ENCODE results near the gene CEP112.
"Not testable (repeated sequence)": the region's sequence is repeated elsewhere in the genome, so short reads cannot be mapped to it uniquely, and the experiment has no call there.

CEP112 gene

DNA sequence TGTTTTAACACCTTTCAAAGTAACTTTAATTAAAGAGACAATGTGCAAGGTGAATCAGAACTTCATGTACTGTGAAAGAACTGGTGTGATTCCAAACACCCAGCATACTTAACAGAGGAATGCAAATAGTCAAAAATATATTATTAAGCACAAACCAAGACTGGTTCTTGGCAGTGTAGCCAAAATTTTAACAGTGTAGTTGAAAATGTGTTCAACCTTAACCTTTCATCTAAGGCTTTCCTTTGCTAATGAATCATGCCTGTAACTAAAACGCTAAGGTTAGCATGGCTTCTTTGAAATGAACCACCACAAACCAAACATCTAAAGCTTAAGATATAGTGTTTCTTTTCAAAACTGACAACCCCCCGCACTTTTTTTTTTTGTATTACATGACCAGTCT lies 484.2 kb downstream of the CEP112 start:
- DNase-seq, result no peak

DNA sequence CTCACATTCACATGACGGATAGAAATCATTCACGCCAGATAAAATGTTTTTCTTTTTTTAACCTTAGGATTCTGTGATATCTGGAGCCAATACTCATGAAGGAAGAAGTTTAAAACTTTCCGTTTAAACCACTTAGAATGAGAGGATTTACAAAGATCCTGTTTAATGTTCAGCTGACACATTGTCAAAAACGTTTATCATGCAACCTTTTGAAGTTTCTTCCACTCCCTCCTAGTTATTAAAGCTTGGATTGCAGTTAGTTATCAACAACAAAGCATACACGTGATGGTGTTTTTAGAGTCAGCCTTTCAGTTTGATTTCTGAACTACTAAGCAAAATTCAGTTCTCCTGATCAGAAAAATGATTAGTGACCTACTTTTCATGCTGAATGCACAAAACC lies 487.2 kb downstream of the CEP112 start:
- no peak for DNase-seq

DNA sequence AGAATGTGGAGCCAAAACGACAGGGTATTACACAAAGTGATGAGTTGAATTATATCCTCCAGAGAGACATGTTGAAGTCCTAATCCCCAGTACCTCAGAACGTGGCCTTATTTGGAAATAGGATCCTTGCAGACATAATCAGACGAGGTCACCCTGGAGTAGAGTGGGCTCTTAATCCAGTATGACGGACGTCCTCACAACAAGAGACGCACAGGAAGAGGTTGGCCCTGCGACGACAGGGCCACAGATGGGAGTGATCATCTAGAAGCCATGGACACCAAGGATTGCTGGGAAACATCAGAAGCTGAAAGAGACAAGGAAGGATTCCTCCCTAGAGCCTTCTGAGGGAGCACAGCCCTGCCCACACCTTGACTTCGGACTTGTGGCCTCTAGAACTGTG lies 488.0 kb downstream of the CEP112 start:
- DNase-seq, result no peak

DNA sequence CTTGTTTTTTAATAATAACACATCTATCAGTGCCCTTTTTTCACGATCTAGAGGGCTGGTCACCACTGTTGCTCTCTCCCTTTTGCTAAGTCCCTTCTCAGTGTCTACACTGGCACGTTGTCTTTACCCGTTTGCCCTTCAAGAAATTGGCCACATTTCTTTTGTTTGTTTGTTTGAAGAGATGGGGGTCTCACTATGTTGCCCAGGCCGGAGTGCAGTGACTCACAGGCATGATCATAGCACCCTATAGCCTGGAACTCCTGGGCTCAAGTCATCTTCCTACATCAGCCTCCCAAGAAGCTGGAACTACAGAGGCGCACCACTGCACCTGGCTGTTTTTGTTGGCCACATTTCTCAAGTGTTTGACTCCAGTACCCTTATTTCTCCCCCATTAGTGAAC lies 492.5 kb downstream of the CEP112 start:
- no peak for DNase-seq

DNA sequence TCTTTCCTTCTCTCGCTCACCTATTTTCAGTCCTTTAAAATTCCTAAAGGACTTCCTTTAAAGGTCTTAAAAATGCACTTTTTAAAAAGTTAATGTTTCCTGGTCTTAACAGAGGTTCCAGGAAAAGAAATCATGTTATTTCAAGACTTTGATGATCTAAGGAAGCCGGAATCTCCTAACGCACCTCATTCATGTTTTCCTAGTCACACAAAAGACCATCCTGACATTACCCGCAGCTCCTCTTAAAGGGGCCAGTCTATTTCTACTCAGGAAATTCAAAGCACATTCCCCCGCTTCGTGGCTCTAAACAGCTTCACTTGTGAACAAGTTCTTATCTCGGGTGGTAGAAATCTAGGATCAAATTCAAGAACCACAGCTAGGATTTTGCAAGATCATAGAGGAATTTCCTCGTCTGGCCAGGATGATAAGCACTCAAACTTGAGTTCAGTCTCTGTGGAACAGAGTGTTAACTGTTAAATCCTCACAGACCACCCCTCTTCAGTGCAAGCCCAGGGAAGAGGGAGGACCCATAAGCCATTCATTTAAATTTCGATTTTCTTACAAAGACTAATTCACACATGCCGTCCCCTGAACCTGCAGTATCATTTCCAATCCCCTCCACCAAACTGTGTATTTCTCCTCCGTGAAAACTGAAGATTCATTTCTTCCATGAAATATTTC lies 493.4 kb downstream of the CEP112 start:
- DNase-seq, result no peak

DNA sequence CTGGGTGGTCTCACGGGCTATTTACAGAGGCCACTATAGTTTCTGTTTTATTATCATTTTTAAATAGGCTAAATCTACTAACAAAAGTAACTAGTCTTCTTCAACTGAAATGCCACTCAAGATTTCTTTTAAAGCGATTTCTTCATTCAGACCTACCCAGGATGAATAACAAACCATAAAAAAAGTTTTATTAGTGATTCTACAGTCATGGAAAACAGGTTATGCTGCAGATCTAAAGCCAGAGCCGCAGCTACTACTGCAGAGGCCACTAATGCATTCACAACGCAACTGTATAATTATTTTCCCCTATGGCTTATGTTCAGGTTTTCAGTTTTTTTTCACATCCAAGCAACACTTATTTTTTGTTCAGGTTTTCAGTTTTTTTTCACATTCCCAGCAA lies 494.3 kb downstream of the CEP112 start:
- no peak for DNase-seq

DNA sequence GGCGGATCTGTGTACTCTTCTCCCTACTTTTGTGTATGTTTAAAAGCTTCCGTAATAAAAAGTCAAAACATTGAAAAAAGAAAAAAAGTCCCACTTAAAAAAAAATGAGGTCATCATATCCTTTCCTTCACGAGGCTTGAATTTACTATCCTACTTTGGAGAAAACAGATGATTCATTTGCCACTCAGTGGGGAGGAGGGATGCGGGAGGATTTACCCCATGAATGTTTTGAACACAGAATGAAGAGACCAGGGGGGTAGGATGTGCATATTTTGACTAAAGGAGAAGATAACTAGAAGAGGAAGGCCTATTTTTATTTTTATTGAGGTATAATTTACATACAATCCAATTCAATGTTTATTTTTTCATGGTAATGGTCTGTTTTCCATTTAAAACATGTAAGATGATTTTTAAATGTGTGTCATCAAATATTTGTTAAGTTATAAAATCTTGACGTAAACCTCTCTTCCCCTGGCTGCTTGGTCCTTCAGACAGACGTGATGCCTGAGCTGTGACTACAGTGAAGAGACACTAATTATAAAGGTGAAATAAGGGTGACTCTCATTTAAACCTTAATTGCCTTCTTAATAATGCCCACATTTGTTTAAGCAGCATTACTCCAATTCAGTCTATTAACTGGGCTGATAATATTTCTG lies 495.1 kb downstream of the CEP112 start:
- no peak for DNase-seq

DNA sequence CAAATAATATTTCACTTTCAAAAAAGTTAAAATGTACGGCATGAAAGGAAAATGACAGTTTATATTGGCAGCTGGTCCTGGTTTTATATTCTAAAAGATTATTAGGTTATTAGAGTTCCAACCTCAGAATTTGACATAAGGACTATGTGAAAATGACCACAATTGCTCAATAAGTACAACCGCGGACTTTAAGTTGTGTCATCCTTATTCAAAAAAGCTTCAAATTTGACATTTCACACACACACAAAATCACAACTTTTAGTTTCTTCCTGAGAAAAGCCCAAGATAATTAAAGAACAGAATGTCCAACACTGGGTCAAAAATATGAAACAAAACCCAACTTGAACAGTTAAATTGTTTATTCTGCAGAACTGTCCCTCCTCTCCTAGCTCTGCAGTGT lies 497.3 kb downstream of the CEP112 start:
- DNase-seq, result no peak

DNA sequence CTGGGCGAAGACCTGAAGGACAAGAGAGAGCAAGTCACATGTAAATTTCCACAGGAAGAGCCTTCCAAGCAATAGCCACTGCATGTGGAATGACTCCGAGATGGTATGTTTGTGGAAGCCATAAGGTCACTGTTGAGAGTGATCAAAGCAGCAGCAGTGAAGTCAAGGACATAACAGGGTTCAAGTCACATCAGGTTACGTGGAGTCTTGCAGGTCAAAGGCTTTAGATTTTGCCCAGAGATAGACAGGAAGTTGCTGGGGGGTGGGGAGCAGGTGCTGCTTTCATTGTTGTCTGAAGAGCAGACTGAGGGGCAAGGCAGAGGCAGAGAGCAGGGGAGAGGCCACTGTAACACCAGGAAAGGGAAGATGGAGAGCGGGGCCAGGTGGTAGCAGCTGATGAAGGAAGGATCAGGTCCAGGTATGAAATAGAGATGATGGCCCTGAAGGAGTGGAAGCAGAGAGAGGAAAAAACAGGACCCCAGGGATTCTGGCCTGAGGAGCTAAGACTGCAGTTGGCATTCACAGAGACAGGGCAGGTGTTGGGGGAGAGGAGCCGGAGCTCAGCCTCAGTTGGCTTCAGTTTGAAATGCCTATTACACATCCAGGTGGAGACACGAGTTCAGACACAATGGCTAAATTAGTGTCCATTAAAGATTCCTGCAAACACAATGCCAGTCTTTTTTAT lies 501.2 kb downstream of the CEP112 start:
- no peak for DNase-seq

DNA sequence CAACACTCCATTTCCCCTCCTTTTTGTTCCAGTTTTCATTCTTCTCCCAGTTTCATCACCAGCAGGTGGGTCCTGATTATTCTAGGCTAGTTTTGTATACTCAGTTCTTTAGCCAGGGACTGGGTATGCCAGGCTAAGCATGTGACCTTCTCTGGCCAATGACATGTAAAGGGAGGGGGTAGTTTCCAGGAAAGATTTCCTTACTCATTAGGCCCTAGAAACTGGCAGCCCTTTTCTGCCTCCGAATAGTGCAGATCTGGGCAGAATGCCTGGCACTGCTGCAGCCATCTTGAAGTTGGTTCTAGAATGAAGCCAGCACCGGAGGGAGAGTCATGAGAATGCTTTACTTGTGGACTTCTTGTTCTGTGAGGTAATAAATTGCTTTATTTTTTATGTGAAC lies 503.6 kb downstream of the CEP112 start:
- no peak for DNase-seq

DNA sequence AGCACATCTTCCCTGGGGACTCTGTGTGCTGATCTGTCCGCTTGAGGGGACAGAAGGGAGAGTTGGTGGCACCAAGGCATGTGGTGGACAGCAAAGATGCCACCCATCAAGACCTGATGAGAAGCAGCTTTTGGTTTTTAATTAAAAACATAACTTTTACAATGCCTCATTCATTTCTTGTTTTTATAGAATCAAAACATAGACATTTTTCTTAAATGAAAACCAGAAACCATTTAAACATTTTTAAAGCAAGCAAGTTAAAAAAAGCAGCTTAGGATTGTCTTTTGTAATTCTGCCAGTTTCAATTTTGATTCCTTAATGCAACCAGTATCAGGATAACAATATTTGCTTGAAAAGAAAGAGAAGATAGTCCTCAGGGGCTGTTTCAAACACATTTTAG lies 506.8 kb downstream of the CEP112 start:
- DNase-seq, result no peak

DNA sequence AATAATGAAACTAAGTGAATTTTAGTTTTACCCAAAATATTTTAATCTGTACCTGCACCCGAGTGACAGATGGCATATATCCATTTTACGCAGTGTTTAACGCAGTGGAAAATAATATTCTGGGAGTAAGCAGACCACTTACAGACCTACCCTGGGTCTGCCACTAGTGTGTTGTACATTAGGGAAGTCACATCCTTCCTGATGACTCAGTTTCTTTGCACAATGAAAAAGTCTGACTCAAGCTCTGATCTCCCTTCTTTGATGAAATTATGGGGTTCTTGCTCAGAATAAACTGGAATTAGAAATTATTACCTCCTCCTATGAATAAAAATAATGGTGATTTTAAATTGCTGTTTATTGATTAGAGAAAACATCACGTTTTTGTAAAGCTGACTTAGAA lies 507.3 kb downstream of the CEP112 start:
- no peak for DNase-seq

DNA sequence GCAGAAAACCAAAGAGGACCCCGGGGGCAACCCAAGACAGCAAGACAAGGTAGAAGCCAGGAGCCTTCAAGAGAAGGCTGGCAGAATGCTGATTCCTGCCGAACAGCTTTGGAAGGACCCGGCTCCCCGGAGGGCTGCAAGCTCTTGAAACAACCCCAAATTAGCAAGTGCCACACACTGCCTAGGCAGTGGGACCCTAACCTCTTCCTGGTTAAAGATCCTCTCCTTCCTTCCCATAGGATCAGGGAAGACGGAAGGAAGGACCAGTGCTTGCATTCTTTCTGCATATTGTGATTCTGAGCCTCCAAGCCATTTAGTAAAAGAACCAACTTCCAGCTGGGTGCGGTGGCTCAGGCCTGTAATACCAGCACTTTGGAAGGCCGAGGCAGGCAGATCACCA lies 508.5 kb downstream of the CEP112 start:
- DNase-seq, result no peak

DNA sequence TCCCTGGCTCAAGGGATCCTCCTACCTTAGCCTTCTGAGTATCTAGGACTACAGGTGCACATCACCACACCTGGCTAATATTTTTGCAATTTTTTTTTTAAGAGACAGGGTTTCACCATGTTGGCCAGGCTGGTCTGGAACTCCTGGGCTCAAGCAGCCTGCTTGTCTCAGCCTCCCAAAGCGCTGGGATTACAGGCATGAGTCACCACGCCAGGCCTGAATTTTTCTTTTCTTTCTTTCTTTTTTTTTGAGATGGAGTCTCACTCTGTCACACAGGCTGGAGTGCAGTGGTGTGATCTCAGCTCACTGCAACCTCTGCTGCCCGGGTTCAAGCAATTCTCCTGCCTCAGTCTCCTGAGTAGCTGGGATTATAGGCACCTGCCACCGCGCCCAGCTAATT lies 510.2 kb downstream of the CEP112 start:
- not testable (repeated sequence) for DNase-seq

DNA sequence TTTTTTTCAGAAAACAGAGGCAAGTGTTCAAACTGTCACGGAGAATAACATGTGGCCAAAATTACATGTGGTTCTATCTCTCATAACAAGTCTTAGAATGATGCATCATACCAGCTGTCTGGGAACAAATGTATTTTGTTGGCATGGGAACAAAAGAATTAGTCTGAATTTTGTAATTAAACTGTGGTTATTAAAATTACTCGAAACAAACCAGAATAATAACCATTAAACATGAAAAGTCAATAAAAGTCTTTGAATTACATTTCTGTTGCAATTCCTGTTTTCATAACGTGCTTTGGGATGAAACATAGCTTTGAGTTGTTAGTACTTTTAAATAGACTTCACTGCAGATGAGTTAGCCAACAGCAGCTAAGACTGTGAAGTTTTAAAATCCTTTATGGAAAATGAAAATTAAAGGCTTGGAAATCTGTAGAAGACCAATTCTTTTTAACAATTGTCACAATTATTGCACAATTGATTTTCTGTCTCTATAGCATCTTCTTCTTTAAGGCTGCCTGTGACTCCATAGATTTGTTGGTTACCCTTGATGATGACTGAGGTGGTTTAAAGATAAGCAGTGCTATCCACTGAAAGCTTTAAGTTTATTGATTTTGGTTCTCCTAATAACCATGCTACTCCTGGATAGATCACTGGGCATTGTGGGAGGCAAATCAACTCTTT lies 512.6 kb downstream of the CEP112 start:
- no peak for DNase-seq

DNA sequence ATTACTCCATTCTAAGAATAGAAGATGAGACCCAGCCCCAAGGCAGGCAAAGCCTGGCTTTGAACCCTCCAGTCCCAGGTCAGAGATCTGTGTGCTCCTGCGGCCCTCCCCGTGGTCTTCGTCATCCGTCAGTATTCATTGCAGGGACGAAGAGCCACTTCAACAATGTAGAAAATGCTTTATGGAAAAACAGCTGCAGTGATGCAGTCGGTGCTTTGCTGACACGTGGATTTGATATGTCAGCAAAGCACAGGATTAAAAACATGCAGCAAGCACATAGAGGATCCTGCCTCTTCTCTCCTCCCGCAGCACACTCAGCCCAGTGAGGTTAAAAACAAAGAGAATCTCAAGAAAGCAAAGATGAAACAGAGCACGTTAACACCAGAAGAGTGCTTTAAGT lies 513.4 kb downstream of the CEP112 start:
- no peak for DNase-seq

DNA sequence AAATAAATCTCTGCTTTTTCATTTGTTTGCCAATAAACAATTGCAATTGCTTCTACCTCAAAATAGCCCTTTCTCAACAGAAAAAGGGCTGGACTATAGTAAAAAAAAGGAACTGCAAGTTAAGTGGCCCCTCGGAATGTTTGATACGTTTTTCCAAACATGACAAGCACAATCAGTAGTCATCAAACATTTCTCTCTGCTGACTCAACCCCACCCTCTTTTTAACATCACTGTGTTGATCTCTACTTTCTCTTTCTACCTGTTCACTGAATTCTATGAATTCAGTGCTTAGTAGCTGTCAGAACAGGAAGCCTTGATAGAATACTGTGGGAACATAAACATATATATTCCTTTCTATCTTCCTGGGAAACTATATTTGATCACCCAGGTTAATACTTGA lies 514.0 kb downstream of the CEP112 start:
- DNase-seq, result no peak

DNA sequence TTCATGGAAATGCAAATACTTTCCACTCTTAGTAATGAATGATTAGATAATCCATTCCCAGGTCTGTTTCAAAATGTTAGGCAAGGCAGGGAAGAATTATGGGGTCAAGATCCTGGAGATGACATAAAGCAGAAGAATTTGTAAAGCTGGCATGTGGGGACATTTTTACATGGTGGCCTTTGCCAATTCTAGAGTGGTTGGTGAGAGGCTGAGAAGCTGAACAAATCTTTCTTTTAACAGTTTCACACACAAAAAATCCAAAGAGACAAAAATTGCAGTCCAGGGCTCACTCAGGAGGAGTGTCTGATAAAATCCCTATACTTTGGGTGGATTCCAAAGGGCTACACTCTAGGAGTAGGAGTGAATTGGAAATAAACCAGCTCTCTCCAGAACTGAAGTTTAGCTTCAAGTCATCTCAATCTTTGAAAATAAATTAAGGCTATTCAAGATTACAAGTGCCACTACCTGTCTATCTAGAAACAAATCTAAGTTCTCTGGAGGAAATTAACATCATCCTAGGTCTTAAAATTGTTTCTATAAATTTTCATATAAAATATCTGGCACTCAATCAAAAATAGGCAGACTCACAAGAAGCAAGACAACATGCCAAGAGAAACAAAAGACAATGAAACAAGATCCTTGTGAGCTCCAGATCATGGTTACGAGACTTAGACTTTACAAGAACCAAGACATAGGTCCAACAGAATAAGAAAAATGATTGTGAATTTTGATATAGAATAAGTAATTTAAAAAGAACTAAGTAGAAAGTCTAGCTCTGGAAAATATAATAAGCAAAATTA lies 517.5 kb downstream of the CEP112 start:
- no peak for DNase-seq

DNA sequence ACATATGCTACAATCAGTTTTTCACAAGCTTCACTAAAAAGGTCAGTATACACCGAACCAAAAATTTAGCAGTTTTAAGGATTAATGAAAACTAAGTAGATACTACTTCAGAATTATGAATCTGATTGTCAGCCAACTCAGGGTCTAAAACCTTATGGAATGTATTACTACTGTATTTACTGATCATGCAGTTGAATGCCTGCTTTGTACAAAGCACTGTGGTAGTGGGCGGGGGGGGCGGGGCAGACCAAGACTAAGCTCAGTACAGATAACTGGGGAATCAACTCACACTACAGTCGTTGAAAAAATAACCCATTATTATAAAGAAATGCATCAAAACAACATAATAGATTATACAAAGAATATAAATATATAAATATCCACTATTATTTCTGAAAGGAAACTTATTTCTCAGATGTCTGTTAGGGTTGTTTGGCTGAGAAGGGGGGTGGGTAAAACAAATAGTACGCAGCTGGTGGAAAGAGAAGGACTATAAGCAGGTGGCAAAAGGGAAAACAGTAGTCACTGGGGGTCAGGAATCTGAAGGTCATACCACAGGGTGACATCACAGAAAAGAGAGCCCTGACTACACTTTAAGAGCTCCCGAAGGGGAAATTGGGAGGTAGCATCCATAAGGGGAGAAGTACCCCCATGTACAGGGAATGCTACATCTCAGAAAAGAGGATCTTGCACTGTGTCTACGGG lies 521.1 kb downstream of the CEP112 start:
- DNase-seq, result no peak

DNA sequence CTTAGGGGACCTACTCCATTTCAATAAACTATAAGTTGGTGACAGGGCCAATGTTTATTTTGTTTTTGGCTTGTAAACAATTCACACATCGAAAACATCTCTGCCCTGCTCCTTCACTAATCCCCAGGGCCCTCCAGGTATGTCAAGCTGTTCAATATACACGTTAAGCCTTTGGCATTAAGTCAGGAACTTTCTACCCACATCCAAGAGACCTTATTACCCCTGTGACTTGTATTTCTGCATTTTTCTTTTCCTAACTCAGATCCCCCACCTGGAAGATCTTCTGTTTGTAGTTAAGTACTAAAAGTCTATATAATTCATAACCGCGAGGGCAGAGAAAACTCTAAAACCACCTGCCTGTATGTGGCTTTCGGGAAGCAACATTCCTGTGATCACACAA lies 523.7 kb downstream of the CEP112 start:
- no peak for DNase-seq

DNA sequence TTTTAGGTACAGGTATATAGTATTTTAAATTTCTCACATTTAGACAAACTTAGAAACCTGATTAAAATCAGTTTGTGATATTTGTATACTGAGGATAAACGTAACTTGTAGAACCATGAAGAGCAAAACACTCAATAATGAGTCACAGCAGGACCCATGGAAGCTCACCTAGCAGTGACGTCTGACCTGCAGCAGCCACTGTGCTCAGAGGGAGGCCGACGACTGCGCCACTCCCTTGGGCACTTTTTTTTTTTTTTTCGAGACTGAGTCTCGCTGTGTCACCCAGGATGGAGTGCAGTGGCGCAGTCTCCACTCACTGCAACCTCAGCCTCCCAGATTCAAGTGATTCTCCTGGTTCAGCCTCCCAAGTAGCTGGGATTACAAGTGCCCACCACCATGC lies 524.3 kb downstream of the CEP112 start:
- no peak for DNase-seq

DNA sequence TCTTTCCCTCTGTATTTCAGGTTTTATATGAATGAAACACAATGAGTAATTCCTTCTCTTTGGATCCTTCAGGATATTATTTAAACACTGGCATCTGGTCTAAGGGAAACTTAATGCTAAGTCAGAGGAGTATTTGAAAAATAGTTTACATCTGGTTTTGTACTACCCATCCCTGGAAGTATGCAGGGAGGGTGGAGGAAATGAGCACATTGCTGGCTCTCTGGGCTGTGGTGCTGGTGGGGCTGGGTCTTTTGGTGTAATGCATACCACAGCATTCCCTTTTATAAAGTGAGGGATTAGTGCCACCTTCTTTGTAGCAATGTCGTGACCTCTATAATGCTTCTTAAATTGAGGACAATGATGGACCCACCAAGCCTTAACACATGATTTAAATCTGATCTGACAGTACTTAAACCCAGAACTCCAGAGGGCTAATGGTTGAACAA lies 525.0 kb downstream of the CEP112 start:
- no peak for DNase-seq

Measured in NK-92 treated with Interleukin-12 subunit alpha and Interleukin-12 subunit beta, amount 100 ng/mL, for 24 hours (cell line).